Lower leg skin (tissue), 4 donors: ENCODE results near the gene DENND1A. TPM values are rescaled to one million over a fixed set of nuclear protein-coding genes. Genes with fewer than 3 reads are reported as not detected.
A peak's percentile ranks its signal among the peaks of the same experiment; 100 is the strongest.
"Not testable (repeated sequence)": the region's sequence is repeated elsewhere in the genome, so short reads cannot be mapped to it uniquely, and the experiment has no call there.

Source experiments
- DNase-seq, 2 donors: peaks; one replicate each; pipeline ENCODE4 v3.0.0-alpha.2; 2019; ENCODE audit warnings: low spot score in 2 of 2
- H3K4me3 ChIP-seq: fragments of 200-600 bp; sonication (generic); 2 replicates; pipeline ENCODE4 v1.5.1; 2017; ENCODE audit warnings: mild to moderate bottlenecking, low read depth; ENCODE audit not compliant: poor library complexity, severe bottlenecking
- CTCF ChIP-seq, 3 donors: fragments of 450-650 bp; IDR thresholded peaks; one replicate each; pipeline ENCODE4 v1.5.1; 2016; ENCODE audit warnings: antibody characterized with exemption in 3 of 3, mild to moderate bottlenecking in 3 of 3, moderate library complexity in 2 of 3
- POLR2A ChIP-seq, 2 donors: fragments of 450-650 bp; IDR thresholded peaks; one replicate each; pipeline ENCODE4 v1.6.1; 2016 to 2017; ENCODE audit warnings: antibody characterized with exemption in 2 of 2, mild to moderate bottlenecking in 1 of 2, moderate library complexity in 1 of 2
- WGBS, 2 donors: methylation state at CpG; one replicate each; pipeline ENCODE4 v1.1.5; 2018; 5-methylcytosine and 5-hydroxymethylcytosine counted together
- intact Hi-C: fragments of 100-400 bp; cut with DNase I; formaldehyde crosslinking; loops from one replicate; pipeline ENCODE4 v1.15.0; 2023; ENCODE audit warnings: low total_unique reads
- total RNA-seq, 4 donors: library from RNA; depleted of rRNA; stranded (reverse); fragments of >200 nt; gene quantifications; one replicate each; pipeline ENCODE4 v1.1.0, GENCODE V29; 2016

The DENND1A gene
- total RNA-seq, 4 donors from 2014 or later: 6.5 to 16.3 (median 12.3) TPM

- H3K4me3 ChIP-seq: no peak overlapping the region
- intact Hi-C loops: no loop called here
- DNase-seq: peak in 1 of 2 donors; percentile 15
- WGBS, 2 donors: 47 to 69% methylated on average over 7 of the region's 7 CpGs
- TF ChIP-seq CTCF (IDR thresholded peaks at IDR 0.05) (no peak), POLR2A (IDR thresholded peaks at IDR 0.05) (no peak)
These were observed 187.7 kb downstream of the DENND1A start for GRCh38 chr9:123742009-123742767.

GRCh38 chr9:123741214-123741613 lies 188.7 kb downstream of the DENND1A start:
- TF ChIP-seq CTCF (IDR thresholded peaks at IDR 0.05): no peak
- no peak for TF ChIP-seq POLR2A (IDR thresholded peaks at IDR 0.05)
- no peak overlapping the region for H3K4me3 ChIP-seq
- WGBS, 2 donors: 77 to 80% methylated on average over 3 of the region's 3 CpGs
- intact Hi-C loops: no loop called here
- DNase-seq: no peak

GRCh38 chr9:123739902-123740301 lies 190.0 kb downstream of the DENND1A start:
- WGBS, 2 donors: 96 to 98% methylated on average over 2 of the region's 2 CpGs
- intact Hi-C loops: no loop called here
- no peak overlapping the region for H3K4me3 ChIP-seq
- no peak for TF ChIP-seq POLR2A (IDR thresholded peaks at IDR 0.05)
- TF ChIP-seq CTCF (IDR thresholded peaks at IDR 0.05): no peak
- no peak for DNase-seq

DNA sequence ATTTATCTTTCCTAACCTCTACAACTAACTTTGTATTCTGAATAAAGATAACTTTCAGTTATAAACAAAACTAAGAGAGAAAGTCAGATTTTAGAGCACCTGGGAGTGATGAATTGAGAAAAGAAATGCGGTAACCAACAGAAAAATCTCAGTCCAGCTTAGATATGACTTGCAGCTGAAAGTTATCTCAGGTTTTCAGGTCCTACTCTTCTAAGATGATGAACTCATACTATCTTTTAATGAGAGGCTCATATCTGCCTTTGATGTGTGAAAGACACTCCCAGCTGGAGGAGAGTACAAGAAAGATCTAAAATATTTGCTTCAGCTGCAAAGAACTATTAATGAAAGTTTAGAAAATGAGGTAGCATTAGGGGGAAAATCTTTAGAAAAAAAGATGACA lies 190.5 kb downstream of the DENND1A start:
- no peak for DNase-seq
- 95 to 100% methylated on average over 1 of the region's 1 CpG for WGBS, 2 donors
- H3K4me3 ChIP-seq: no peak overlapping the region
- TF ChIP-seq CTCF (IDR thresholded peaks at IDR 0.05): no peak
- no peak for TF ChIP-seq POLR2A (IDR thresholded peaks at IDR 0.05)
- intact Hi-C loops: no loop called here

- WGBS, 2 donors: 85 to 89% methylated on average over 2 of the region's 2 CpGs
- intact Hi-C loops: no loop called here
- no peak for DNase-seq
- TF ChIP-seq POLR2A (IDR thresholded peaks at IDR 0.05): no peak
- TF ChIP-seq CTCF (IDR thresholded peaks at IDR 0.05): no peak
- no peak overlapping the region for H3K4me3 ChIP-seq
These were observed 191.3 kb downstream of the DENND1A start for GRCh38 chr9:123738648-123739047.

GRCh38 chr9:123735376-123735775 lies 194.6 kb downstream of the DENND1A start:
- 96 to 99% methylated on average over 4 of the region's 4 CpGs for WGBS, 2 donors
- no peak for DNase-seq
- no peak for TF ChIP-seq CTCF (IDR thresholded peaks at IDR 0.05)
- TF ChIP-seq POLR2A (IDR thresholded peaks at IDR 0.05): no peak
- H3K4me3 ChIP-seq: no peak overlapping the region
- intact Hi-C loops: no loop called here

GRCh38 chr9:123728571-123728970 lies 201.4 kb downstream of the DENND1A start:
- intact Hi-C loops, DNase-seq, H3K4me3 ChIP-seq: not testable (repeated sequence)
- 88 to 94% methylated on average over 5 of the region's 5 CpGs for WGBS, 2 donors
